GM19099 (cell line): ENCODE results near the gene C5orf34.

Experiments
- POLR2A ChIP-seq: IDR thresholded peaks from 3 replicates; pipeline ENCODE4 v1.6.1; 2011; ENCODE audit warnings: low read depth; ENCODE audit not compliant: insufficient read length; ENCODE audit errors: extremely low read depth

Gene C5orf34

DNA sequence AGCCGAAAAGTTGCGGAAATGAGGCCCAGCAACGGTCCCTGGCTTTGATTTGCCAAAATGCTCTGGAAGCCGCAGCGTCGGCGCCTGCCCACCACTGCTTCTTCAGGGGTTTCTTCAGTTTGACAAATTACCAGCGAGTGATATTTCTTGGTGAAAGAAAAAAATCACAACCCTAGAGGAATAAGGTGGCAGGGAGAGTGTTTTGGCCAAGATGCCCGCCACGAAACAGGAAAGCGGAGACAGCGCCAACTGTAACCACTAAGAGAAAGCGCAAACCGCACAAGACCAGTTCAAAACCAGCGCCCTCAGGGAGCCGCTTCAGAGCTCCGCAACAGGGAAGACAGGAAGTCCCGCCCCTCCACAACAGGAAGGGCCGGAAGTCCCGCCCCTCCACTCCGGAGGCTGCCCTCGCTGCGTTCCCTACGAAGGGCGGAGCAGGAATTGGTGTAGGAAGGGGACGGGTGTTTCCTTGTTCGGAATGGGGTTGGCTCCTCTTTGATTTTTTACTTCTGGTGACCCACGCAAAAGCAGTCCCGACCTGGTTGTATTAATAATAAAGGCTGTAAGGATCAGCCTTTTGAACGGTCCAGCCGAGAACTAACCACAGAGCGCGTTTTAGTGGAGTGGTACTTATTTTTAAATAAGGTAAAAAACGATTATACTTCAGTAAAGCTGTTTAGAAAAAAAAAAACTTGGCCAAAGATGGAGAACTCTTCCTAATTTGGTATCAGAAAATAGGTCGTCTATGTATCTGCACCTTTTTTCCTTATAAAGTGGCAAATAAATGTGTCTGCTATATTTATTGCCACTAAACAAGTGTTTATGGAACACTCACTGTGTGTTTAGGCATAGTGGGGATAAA is at the start of gene C5orf34:
C5orf34 (minus strand) TSS at position 333 of the 862 bp plus-strand sequence. CDS start 5,809 bp downstream, outside the sequence.
- TF ChIP-seq POLR2A = peak; percentile 91

DNA sequence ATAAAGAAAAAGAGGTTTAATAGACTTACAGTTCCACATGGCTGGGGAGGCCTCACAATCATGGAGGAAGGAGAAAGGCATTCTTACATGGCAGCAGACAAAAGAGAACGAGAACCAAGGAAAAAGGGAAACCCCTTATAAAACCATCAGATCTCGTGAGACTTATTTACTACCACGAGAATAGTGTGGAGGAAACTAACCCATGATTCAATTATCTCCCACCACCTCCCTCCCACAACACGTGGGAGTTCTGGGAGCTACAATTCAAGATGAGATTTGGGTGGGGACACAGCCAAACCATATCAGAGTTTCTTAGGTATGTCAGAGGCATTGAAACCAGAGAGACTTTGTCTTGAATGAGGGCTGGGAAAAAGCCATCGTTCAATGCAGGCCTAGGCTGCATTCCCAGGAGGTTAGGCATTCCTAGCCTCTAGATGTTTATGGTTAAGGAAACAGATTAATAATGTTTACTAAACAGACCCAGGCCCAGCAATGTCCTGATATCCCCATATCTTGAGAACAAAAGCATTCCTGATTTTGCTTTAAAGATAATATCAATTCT is 49.4 kb upstream of the C5orf34 start:
- no peak for TF ChIP-seq POLR2A

GRCh38 chr5:43563321-43563720 is 48.4 kb upstream of the C5orf34 start:
- TF ChIP-seq POLR2A = no peak

- TF ChIP-seq POLR2A = no peak
These were observed 46.4 kb upstream of the C5orf34 start for GRCh38 chr5:43561356-43561755.

GRCh38 chr5:43560128-43560527 is 45.2 kb upstream of the C5orf34 start:
- TF ChIP-seq POLR2A = no peak

DNA sequence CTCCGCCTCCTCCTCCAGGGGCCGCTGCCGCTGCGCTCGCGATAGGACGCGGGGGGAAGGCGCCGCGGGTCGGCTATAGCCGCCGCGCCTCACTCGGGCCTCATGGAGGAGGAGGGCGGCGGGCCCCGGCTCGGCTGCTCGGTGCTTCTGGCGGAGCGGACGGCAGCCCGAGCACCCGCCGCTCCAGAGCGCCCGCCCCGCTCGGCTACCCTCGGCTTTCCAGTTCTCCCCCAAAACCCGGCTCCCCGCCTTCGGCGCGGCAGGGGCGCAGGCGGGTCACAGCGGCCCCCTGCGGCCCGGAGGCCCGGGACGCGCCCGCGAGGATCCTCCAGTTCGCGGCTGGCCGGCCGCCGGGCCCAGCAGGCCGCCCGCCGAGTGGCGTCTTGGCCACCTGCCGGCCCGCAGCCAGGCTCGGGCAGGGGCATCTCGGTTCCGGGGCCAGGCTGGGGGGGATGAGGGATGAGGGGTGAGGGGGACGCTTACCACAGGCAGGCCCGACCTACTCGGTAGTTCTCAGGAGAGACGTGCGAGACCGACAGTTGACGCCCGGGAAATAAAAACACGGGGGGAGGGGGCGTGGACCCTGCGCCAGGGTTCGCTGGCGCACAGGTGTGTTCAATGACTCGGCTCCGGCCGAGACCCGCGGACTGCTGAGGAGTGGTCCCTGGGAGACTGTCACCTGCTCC is 42.1 kb upstream of the C5orf34 start, which contains the start of gene PAIP1:
PAIP1 (minus strand) TSS at position 221 of the 686 bp plus-strand sequence. CDS start 231 bp downstream, outside the sequence.
- peak; percentile 88 for TF ChIP-seq POLR2A

DNA sequence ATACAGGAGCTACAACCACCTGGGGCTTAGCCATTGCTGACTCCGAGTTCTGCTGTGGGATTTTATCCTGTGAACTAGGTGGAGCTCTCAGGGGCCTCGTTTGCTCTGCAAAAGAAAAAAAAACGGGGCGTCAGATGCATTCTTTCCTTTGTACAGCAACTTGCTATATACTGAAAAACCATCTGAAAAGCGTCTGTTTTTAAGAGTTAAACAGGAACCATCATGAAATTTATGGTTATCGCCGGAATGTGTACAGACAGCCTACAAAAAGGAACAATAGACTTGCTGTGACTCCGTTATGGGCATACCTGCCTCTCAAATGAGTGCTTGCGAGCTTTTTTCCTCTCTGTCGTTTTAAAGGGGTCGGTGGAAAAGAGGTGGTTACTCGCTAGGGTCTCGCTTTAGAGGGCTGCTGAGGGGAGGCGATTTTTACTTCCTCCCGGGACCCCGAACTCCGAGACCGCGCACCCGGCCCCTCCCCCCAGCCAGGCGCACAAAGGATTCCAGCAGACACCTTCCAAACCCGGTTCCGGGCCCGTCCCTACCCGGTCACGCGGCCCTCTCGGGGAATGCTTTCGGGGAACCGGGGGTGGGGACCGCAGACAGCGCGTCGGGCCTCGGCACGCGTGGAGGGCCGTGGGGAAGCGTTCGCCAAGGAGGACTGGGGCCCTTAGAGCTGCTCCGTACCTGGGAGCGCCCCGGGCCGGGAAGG is 41.1 kb upstream of the C5orf34 start:
- no peak for TF ChIP-seq POLR2A

GRCh38 chr5:43554497-43554896 is 39.5 kb upstream of the C5orf34 start:
- no peak for TF ChIP-seq POLR2A

DNA sequence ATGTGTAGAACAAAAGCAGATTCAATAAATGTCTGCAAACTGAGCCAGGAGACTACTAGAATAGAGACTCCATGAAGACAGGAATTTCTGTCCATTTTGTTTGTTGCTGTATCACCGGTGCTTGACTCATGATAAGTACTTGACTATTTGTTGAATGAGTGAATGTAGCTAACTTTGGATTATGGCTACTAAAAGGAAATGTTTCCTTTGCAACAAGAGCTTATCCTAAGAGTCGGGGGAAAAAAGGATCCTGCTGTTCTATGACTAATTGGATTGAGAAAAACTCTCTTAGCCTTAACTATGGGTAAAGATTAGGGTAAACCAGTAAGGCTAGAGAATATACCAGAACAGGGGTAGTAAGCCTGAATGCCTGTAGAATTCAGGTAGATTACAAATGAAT is 38.4 kb upstream of the C5orf34 start:
- TF ChIP-seq POLR2A = no peak

- TF ChIP-seq POLR2A = no peak
These were observed 36.8 kb upstream of the C5orf34 start for GRCh38 chr5:43551731-43552130.

GRCh38 chr5:43548358-43548757 is 33.4 kb upstream of the C5orf34 start:
- TF ChIP-seq POLR2A = no peak

GRCh38 chr5:43547532-43547931 is 32.6 kb upstream of the C5orf34 start:
- TF ChIP-seq POLR2A = no peak

GRCh38 chr5:43543434-43543833 is 28.5 kb upstream of the C5orf34 start:
- no peak for TF ChIP-seq POLR2A

- TF ChIP-seq POLR2A = no peak
These were observed 25.8 kb upstream of the C5orf34 start for GRCh38 chr5:43540746-43541145.

- TF ChIP-seq POLR2A = no peak
These were observed 22.0 kb upstream of the C5orf34 start for GRCh38 chr5:43536972-43537371.
